ENCODE measurements around the gene SMC1A.
A peak's percentile ranks its signal among the peaks of the same experiment; 100 is the strongest.
"Not testable (repeated sequence)": the region's sequence is repeated elsewhere in the genome, so short reads cannot be mapped to it uniquely, and the experiment has no call there.

SMC1A gene

DNA sequence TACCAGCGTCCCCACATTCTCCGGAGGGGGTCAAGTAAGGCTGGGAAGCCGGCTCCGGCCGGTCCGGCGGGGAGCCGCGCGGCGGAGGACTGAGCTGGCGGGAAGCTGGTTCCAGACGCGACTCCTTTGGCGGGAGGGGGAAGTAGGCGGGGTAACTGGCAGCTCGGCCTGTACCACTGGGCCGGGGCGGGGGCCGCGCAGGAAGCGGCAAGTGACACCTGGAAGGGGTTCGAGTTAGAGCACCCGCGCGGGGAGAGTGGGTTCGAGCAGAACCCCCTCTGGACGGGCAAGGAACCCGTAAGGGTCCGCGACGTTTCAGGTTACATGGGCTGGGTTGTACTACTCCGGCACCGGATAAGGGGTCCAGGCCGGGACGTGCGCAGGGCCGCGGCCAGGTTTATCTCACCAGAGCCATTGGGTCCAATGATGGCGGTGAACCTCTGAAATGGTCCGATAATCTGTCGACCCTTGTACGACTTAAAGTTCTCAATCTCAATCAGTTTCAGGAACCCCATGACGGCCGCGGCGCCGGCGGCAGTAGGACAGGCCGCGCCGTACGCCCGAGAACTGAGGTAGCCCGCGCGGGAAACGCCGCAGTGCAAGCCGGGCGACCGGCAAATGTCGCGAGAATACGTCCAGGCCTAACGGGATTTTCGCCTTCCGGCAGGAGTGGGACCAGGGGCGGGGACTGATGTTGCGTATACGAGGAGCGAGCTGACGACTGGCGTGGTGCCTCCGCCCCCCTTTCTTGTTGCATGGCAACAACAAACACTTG lies at the start of gene SMC1A:
SMC1A (minus strand) TSS at position 569 of the 775 bp plus-strand sequence; CDS start at position 515, 54 bp downstream.
- DNase-seq: peak; percentile 91

DNA sequence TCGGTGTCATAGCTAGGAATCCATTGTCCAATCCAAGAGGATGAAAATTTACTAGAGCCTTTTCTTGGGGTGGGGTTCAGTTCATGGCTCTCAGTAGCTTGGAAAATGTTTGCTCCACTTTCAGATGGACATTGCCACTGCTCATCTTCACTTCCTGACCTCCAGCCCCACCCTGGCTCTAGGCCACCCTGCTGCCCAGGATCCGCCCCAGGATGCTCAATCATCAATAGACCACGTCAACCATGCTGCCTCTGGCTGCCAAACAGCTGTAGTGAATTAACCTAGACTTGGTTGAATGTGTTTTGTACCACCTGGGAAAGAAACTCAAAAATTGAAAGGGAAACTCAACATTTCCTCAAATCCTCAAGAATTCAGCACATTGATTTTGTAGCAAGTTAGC lies 48.9 kb upstream of the SMC1A start:
- no peak for DNase-seq

DNA sequence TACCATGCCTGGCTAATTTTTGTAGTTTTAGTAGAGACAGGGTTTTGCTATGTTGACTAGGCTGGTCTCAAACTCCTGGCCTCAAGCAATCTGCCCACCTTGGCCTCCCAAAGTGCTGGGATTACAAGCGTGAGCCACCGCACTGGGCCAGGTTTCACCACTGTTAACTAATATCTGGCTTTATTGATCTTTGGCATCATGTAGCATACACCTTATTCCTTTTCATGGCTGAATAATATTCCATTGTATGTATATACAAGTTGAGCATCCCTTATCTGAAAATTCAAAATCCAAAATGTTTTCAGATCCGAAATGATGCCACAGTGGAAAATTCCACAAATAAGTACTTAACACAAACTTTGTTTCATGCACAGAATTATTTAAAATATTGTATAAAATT lies 46.2 kb upstream of the SMC1A start:
- not testable (repeated sequence) for DNase-seq

DNA sequence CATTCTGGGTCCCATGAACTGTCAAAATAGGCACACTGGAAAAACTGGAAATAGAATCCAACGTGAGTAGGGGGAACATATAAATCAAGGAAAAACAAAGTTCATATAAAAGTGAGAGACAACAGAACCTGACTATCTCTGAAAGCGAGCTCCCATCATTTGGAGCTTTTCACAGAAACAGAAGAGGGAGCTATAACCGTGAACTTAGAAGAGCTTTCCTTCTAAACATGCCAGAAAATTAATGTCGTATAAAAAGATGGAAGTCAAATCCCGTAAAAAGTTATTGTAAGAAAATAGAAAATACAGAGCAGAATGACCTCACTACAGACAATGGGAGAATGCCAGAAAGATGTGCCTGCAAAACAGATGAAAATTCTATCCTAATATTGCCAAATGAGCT lies 35.6 kb upstream of the SMC1A start:
- DNase-seq: no peak

DNA sequence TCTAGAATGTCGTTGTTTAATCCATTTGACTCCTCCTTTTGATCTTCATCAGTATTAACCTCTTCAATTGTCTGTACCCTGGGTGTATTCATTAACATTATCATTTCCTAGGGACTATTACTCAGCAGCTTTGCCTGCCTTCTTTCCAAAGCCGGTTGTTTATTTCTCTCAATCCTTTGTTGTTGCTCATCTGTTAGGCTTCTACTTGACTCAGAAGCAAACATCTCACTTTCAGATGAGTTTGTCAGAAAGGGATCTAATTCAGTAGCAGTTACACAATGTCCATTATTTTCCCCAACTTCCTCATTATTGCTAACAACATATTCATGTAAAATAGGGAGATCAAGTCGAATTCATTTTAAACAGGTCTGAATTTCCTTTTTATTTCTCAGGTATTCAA lies 33.8 kb upstream of the SMC1A start:
- no peak for DNase-seq

DNA sequence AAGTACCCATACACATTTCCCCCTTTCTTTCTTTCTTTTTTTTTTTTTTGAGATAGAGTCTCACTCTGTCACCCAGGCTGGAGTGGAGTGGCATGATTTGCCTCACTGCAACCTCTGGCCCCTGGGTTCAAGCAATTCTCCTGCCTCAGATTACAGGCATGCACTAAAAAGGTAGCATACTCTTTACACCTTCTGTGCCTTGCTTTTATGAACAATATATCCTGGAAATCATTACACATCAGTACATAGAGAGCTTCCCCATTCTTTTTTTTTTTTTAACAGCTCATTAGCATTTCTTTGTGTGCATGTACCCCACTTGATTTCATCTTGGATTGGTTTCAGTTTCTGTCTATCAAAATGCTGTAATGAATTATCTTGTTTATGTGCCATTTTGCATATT lies 30.4 kb upstream of the SMC1A start:
- DNase-seq: no peak

DNA sequence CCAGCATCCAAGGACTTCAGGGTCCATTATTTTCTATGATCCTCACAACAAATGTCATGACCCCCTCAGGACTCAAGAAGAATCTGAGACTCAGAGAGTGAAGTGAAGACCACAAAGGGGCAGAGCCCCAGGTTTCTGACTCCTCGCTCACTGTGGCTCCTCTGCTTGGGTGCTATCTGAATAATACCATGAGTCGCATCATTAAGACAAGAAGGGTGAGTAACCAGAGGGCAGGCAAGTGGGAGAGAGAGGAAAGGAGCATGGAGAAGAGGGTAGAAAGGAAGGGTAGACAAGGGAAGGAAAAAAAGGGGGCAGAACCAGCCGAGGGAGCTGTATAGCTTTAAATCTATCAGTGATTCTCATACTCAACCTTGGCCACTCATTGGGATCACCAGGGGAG lies 27.2 kb upstream of the SMC1A start:
- DNase-seq: no peak

DNA sequence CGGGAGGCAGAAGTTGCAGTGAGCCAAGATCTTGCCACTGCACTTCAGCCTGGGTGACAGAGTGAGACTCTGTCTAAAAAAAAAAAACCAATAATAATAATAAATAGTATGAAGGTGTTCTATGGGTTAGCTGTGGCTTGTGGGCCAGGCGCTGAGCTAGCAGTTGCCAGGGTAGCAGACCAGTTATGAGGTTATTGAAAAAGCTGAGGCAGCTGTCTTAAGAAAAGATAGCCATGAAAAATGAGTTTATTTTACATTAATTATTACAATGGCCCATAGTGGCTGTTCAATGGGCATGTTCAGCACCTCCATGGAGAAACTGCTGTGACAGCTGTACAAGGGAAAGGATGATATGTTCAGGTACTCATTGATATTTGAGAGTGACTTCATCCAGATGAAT lies 25.0 kb upstream of the SMC1A start:
- DNase-seq: no peak

DNA sequence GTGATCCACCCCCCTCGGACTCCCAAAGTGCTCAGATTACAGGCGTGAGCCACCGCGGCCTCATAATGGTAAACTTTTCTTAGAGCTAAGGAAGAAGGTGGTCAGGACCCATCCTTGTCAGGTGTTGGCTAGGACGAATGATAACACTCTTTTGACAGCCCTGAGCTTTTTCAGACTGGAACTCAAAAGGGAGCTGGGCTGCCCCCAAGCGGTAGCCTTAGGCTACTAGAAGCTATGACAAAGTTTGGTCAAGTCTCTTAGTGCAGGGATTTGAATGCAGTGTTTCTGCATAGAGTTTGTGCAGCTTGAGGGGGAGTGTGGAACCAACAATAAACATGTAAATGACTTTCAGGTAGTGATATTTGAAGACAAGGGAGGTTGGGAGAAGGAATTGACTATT lies 23.5 kb upstream of the SMC1A start:
- DNase-seq: no peak

DNA sequence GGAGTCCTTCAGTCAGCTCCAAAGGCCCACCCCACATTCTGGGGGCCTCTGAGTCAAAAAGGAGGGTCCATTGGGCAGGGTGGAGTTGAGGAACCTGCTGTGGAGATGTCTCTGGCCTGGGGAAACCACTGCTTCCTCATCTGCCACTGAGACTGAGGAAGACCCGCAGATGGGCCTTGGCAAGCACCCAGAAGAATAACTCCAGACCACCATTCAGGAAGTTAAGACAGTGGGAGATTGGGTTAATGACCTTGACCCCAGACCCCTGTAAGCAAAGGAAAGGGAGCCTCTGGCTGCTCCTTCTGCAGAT lies 19.8 kb upstream of the SMC1A start:
- DNase-seq: no peak

DNA sequence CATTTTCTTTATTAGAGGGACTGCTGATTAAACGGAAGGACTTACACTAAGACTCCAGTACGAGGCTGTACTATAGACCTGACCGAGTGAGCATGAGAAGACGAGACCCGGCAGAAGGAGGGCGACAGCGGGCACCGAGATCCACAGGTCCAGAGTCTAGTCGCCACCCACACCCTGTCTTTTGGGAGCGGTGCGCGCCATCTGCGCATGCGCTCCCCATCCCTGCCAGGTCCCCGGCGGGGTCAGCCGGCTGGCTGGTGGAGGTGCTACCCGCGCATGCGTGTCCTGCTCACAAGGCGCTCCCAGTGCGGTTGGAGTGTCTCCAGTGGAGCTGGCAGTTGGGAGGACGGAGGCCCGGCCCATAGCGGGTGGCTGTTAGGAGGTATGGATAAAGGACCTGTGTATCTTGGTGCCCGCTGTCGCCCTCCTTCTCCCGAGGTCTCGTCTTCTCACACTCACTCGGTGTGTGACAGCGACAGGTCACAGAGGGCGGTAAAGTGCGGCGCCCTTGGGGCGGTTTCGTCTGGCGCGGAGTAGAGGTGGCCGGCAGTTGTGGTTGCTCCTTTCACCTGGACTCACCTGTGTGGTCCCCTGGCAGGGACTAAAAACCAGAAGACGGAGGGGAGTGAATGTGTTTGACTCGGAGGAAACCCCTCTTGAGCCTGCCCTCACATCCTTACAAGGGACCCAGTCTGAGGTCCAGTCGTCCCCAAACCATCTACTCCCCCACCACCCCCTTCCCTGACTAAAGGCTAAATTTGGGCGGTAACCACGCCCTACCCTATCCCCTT lies 19.3 kb upstream of the SMC1A start:
- DNase-seq: peak; percentile 58

DNA sequence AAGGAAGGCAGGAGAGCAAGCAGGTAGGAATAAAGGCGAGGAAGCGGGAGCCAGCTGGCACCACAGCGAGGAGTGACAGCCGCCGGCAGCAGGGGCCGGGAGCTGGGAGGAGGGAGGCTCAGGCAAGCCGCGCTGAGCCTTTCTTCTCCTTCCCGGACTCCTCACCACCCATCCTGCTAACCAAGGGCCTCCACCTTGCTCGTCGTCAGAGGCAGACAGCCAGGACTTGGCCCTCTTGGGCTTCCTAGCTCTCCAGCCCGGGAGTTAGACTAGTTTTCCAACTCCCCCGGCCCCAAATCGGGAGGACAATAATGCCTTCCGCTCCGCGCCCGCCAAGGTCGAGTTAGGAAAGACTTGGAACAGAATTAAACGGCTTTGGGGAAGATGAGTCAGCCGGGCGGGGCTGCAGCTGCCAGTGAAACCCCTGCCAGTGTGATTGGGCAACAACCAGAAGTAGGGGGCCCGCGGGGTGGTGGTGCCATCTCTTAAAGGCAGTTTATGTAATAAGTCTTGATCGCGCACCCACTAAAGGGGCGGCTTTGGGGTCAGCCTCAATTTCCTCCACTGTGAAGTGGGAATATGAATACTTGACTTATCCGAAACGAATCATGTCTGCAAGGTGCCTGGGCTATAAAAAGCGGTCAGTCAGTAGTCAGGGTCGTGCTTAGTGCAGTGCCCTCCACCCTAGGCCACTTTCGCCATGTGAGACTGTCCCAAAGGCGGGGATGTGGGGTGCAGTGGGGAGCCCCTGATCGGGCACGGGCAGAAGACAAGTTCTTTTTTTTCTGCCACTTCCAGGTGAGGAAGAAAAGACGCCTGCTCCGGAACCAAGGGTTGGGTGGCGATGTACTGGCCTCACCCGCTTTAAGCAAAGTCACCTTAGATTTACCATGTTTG lies 18.4 kb upstream of the SMC1A start:
- peak; percentile 6 for DNase-seq

DNA sequence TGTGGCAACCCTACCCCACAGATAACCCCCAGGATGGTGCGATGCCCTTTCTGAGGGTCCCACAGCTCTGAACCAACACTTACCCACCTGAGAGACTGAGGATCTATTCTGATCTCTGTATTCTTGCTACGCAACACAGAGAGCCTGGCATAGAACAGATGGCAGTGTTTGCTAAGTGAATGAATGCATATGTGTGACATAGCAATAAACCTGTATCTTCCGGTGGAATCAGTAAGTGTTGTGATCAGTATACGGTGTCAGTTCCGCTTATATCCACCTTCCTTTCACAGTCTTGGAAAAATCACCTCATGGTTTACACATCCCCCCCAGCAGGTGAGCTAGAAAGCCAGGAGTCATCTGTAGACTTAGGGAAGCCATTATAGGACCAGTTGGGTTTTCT lies 17.6 kb upstream of the SMC1A start:
- DNase-seq: peak; percentile 32

DNA sequence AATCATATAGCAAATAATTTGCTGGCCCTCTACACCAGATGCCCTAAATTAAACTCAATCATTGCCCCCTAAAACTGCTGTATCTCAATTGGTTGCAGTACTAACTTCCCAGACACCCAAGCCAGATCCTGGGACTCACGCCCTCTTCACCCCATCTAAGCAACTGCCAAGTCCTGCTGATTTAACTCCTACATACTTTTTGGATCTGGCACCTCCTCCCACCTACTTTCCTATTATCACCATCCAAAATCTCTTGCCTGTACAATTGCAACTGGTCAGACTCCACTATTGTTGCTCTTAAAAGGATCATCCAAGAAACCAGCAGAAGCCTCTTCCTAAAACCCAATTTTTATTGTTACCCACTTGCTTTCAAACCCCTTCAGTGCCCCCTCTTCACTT lies 16.4 kb upstream of the SMC1A start:
- no peak for DNase-seq

DNA sequence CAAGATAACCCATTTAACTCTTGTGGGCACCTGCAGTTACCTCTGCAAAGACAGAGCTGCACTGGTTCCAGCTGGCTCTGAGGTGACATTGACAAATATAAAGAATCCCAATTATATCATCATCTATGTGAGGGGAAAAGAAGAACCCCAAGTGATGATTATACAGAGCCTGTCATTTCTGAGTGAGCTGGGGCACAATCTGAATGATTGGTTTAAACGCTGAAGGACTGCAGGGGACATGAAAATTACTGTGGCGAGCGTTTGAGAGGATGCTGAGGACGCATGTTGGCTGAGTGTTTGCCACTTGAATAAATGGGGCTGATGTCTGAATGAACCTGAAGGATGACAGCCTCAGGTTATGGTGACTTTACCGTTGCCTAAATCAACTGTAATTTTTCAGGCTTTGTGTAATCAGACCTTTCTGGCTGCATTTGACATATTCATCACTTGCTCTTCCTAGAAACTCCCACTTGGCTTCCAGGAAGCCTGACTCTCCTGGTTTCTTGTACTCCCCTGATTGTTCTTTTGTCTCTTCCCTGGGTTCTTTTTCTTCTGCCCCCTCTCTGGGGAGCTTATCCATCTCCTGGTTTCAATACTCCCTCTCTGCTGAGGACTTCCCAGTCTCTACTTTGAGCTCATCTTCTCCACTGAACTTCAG lies 15.8 kb upstream of the SMC1A start:
- DNase-seq: no peak

DNA sequence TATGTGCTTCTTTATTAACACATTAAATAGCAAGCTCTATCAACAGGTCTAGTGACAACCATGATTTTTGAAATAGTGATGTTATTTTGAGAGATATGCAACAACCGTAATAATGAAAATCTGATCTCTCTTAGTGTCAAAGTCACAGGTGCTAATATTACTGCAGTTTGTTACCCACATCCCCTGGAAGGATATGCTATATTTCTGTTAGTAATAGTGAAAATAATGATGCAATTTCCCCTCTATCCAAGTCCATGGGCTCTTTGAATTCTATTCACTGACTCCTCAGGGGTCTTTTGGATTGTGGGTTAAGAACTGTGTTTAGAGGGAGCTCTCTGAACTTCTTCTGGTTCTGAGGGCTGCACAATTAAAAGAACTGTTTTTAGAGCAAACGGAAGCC lies 14.8 kb upstream of the SMC1A start:
- no peak for DNase-seq

DNA sequence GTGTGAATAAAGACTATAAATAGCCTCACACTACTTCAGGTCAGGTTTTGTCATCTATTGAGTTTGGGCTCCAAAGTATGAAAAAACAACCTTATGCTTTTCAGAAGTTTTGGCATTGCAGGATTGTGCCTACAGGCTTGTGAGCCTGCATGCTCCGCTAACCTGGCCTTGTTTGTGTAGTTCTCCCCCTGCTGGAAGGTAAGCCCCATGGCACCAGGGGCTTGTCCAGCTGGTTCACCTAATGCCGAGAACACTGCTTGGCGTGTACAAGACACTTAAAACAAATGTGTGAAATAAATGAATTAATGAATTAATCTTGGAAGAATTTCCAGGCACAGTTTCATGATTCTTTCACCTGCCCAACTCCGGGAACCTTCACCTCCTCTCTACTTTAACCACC lies 13.5 kb upstream of the SMC1A start:
- peak; percentile 17 for DNase-seq

DNA sequence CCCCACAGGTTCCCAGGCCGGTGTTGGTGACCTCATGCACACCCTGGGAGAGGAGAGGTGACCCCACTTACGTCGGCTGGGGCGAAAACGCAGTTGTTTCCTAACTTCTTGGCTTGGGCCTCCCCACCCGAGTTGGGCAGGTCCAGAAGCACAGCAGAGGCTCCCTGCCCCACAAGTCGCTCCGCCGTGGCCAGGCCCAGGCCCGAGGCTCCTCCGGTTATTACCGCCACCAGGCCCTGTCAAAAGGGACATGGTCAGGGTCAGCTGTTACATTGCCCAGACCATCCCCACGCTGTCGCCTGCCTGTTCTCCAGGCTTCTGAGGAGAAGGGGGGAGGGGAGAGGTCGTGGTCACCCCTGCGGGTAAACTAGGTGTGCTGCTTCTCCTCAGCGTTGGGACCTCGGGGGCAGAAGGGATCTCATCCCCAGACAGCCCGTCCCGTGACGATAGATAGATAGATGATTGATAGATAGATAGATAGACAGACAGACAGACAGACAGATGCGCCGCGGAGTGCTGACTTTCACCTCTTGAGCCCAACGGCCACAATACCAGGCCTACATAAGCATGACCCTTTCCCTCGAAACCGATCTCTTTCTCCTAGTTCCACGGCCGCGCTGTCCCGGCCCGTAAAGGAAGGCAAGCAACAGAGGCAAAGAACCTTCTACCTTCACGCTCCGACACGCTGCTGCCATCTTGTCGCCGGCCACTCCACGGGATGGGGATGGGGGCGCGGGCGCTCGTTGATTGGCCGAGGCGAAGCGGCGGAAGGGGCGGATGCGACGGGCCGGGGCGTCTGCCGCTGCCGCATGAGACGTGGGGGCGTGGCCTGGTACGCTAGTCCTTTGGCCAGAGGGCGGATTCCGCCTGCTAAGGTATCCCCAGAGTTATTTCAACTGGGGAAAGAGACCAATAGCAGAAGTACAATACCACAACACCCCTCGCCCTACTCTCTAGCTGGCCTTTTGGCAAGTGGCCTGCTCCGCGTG lies 11.5 kb upstream of the SMC1A start, which contains the start of gene HSD17B10:
HSD17B10 (minus strand) TSS at position 720 of the 989 bp plus-strand sequence; CDS start at position 695, 25 bp downstream.
- peak; percentile 82 for DNase-seq

DNA sequence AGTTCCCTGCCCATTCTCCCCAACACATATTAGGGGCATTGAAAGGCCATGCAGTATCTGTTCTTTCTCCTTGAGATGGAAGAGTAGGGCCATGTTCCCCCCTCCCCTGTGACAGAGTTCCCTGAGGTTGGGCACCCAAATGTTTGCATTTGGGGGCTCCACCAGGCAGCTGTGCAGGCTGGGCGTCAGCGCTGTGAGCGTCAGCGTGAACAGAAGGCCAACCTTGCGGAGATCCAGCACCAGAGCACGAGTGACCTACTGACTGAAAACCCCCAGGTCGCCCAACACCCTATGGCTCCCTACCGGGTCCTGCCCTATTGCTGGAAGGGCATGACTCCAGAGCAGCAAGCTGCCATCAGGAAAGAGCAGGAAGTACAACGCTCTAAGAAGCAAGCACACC lies 7.8 kb upstream of the SMC1A start:
- no peak for DNase-seq

DNA sequence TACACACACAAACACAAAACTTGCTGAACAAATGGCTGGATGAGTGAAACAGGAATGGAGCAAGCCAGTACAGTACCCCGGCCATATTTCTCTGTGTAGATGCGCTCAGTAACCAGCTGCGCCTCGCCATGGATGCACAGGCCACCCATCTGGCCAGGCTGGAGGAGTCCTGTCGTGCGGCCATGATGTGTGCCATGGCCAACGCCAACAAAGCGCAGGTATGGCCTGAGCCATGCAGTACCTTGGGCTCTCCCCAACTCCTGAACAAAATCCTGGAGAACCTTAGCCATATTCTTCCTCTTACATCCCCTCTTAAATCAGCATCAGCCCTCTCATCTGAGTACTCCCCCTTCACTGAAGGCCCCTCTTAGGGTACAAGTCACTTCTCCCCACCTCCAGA lies 7.3 kb upstream of the SMC1A start:
- no peak for DNase-seq

DNA sequence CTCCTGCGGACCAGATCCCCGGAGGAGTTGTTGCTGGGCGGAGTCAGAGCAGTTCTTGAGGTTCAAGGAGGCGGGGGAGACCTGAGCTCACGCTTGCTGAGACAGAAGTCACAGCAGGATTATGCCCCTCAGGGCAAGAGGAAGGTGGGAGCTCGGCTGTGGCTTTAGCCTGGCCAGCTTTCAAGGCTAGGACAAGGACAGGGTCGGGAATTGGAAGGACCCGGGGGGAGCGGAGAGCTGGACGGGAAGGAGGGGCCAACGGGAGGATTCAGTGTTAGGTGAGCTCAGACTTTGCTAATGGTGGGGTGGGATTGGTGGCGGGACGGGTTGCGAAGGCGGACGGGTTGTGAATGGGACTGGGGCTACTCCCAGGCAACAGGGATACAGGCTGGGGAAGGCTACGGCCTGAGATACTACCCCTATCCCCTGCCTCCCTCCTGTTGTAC lies 430 bp upstream of the SMC1A start, which contains the start of gene RIBC1:
RIBC1 (plus strand) TSS at position 13 of the 446 bp plus-strand sequence. CDS start 3,404 bp downstream, outside the sequence.
- no peak for DNase-seq

DNA sequence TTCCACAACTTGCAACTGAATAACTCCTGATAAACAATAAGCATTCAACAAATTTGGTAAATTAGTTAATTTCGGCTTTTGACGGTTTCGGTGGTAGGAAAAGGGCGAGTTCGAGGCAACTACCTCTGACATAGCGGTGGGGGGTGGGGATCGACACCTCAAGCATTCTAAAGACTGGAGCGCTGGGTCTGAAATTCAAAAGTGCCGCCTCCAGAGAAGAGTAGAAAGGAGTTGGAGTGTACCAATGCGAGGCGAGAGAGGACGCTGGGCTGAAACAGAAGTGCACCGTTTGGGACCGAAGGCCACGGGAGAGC lies 725 bp downstream of the SMC1A start:
- DNase-seq: no peak
